ENCODE measurements around the gene GDF11. TPM values are rescaled to one million over a fixed set of nuclear protein-coding genes. Genes with fewer than 3 reads are reported as not detected.

GDF11 gene
- total and polyA plus RNA-seq, 2 of the 8 experiments (the other 6 are each of a cell fraction or from before 2014, with no cell fraction given), result 12.1 to 15.1 TPM

GRCh38 chr12:55789893-55790292 lies 47.0 kb downstream of the GDF11 start:
- Histone ChIP-seq H2BK20ac (ENCODE audit: low read length) (no peak overlapping the region), H3K79me2 (ENCODE audit: control insufficient read depth in 1 of 2, insufficient read depth in 2 of 2, low read length in 2 of 2) (no peaks in the 10 kb centered on the region), H3K27ac (ENCODE audit: low read depth, low read length) (no peak overlapping the region), H4K5ac (ENCODE audit: insufficient read length, low read depth, low read length) (no peak overlapping the region), H2BK12ac (ENCODE audit: low read depth, low read length) (no peak overlapping the region), H2BK15ac (ENCODE audit: low read length) (no peak overlapping the region), H2AFZ (ENCODE audit: low read length) (no peak overlapping the region), H3K36me3 (ENCODE audit: control insufficient read depth in 2 of 4, insufficient read depth in 4 of 4, low read length in 3 of 4) (peaks cover 8 to 75% (median 48%) of the 10 kb centered on the region in 4 experiments; a peak in 7 of 8 replicates), H3K4me3 (ENCODE audit: extremely low read depth in 1 of 4, insufficient read depth in 2 of 4, low read depth in 3 of 4, low read length in 4 of 4) (no peak overlapping the region), H3K4me2 (ENCODE audit: insufficient read depth in 1 of 2, low read depth in 2 of 2, low read length in 2 of 2) (no peak overlapping the region), H2BK120ac (replicated peaks; ENCODE audit: low read depth, low read length) (no peak overlapping the region), H4K8ac (ENCODE audit: extremely low read depth, insufficient read depth, low read length) (no peak overlapping the region), H3K23me2 (ENCODE audit: low read depth, low read length) (no peaks in the 10 kb centered on the region), H4K91ac (replicated peaks; ENCODE audit: insufficient read length, low read length) (no peak overlapping the region), H3K27me3 (replicated peaks in 1 of 4; ENCODE audit: control insufficient read depth in 3 of 4, extremely low read depth in 1 of 4, insufficient read depth in 3 of 4, low read length in 3 of 4) (no peaks in the 10 kb centered on the region), H3K4me1 (replicated peaks in 1 of 4; ENCODE audit: control insufficient read depth in 3 of 4, insufficient read depth in 4 of 4, low read length in 3 of 4) (no peaks in the 10 kb centered on the region), H2AK5ac (ENCODE audit: low read depth, low read length) (no peak overlapping the region), H2BK5ac (ENCODE audit: low read depth, low read length) (no peak overlapping the region), H3K56ac (replicated peaks; ENCODE audit: insufficient read length, low read depth, low read length) (no peak overlapping the region), H3K4ac (replicated peaks; ENCODE audit: insufficient read length, low read depth, low read length) (no peak overlapping the region), H3K18ac (ENCODE audit: extremely low read depth, low read length) (no peak overlapping the region), H3K9ac (replicated peaks in 1 of 4; ENCODE audit: extremely low read depth in 1 of 4, low read depth in 3 of 4, low read length in 3 of 4) (no peak overlapping the region), H3K9me3 (ENCODE audit: insufficient read depth in 2 of 2, low read depth in 1 of 2, low read length in 1 of 2) (no peaks in the 10 kb centered on the region), H3K23ac (ENCODE audit: insufficient read length) (no peak overlapping the region), H3K14ac (ENCODE audit: insufficient read length) (no peak overlapping the region), H3K79me1 (ENCODE audit: low read depth, low read length) (no peaks in the 10 kb centered on the region; the same call in 1 of the 2 replicates), H4K20me1 (replicated peaks in 1 of 2; ENCODE audit: control insufficient read depth in 1 of 2, insufficient read depth in 2 of 2, low read length in 2 of 2) (peaks cover 0 to 2% of the 10 kb centered on the region in 2 experiments)
- ChIA-PET POLR2A (ENCODE audit: partially characterized antibody) (interaction anchor here (0.7 kb wide), 1 partner anchor 65 kb away, joined by 4 read pairs; no protein-coding TSS in a partner anchor), CTCF (ENCODE audit: partially characterized antibody) (interaction anchor here (9.8 kb wide), 1 partner anchor 52 kb away, joined by 145 read pairs; no protein-coding TSS in a partner anchor)
- DNase-seq (ENCODE audit: low read depth in 1 of 2, low spot score in 2 of 2), result no peak
- FAIRE-seq, result no peak
- TF ChIP-seq MAFK (IDR thresholded peaks at IDR 0.05; ENCODE audit: low read depth, low read length) (peak; percentile 55; the same call in 1 of the 2 replicates), BRCA1 (IDR thresholded peaks at IDR 0.05; ENCODE audit: low read depth, low read length) (no peak), CTBP2 (IDR thresholded peaks at IDR 0.05; ENCODE audit: borderline replicate concordance, insufficient read depth, insufficient read length, low read length) (no peak), TCF12 (IDR thresholded peaks at IDR 0.05; ENCODE audit: low read depth, low read length) (no peak)
- WGBS, 2 experiments (ENCODE audit: extremely low coverage in 1 of 2, insufficient coverage in 1 of 2, insufficient read length in 1 of 2, insufficient replicate concordance in 2 of 2, low coverage in 1 of 2, low lambda C conversion rate in 2 of 2, missing lambda C conversion rate in 1 of 2), result 87% methylated on average over 3 of the region's 4 CpGs; no CpG with 5 or more reads in 1 of the 2 experiments

Data from H1 (cell line).